K562 (cell line): Measurements from ENCODE around the gene BFSP1. TPM values are rescaled to one million over a fixed set of nuclear protein-coding genes. Genes with fewer than 3 reads are reported as not detected.

Experiments
- ATAC-seq: fragments of 200-7000 bp; cut with Tn5 transposase; 3 replicates; pipeline ENCODE4 v1.9.1; 2020; ENCODE audit warnings: moderate library complexity
- BruUV-seq: library from RNA; stranded (reverse); fragments of 400-500 nt; replicated peaks from 2 replicates; lab custom pipeline; 2021; lab: Mats Ljungman, UMichigan
- CTCF ChIA-PET: fragments of 300-600 bp; formaldehyde crosslinking; extraction: SDS; loops from one replicate; lab custom pipeline; 2021; ENCODE audit warnings: low intra/inter-chr PET ratio; lab: Yijun Ruan, JAX
- POLR2A ChIA-PET: fragments of 300-600, 350-650 bp; sonication (Branson Sonifier 250); formaldehyde crosslinking; extraction: SDS; loops from one replicate; lab custom pipeline; 2021; ENCODE audit warnings: antibody characterized with exemption, inconsistent platforms; lab: Yijun Ruan, JAX
- DNase-seq, 4 experiments: peaks; one replicate each; pipeline versions ENCODE4 v3.0.0 to v3.0.0-alpha.2; 2011 to 2018; ENCODE audit warnings: low spot score in 3 of 4, mixed read lengths in 3 of 4; ENCODE audit errors: extremely low read depth in 1 of 4
- FAIRE-seq: peaks from 2 replicates; lab custom pipeline; 2011; peaks lifted over from hg19 to GRCh38; lab: Jason Lieb, UNC
- H2AFZ ChIP-seq: 2 replicates; pipeline ENCODE4 v1.6.0; 2011; ENCODE audit warnings: low read depth, low read length, control low read depth, inconsistent platforms
- H3K27ac ChIP-seq: fragments of 200-600 bp; 3 replicates; pipeline ENCODE4 v1.8.0; 2011; ENCODE audit warnings: low read depth, mild to moderate bottlenecking, control low read depth, inconsistent platforms, low read length, moderate library complexity, mixed read lengths; ENCODE audit errors: extremely low read depth
- H3K27me3 ChIP-seq, 2 experiments: fragments of 300-600 bp in 1 of 2; 2 replicates in 1 of 2; 3 replicates in 1 of 2; pipeline versions ENCODE4 v1.6.0 to v1.8.0; 2011; ENCODE audit warnings: inconsistent platforms in 2 of 2, low read length in 2 of 2, mild to moderate bottlenecking in 1 of 2, mixed read lengths in 1 of 2, moderate library complexity in 1 of 2; ENCODE audit not compliant: control insufficient read depth in 2 of 2, insufficient read depth in 2 of 2
- H3K36me3 ChIP-seq: fragments of 300-600 bp; 3 replicates; pipeline ENCODE4 v1.8.0; 2011; ENCODE audit warnings: mild to moderate bottlenecking, low read length, inconsistent platforms; ENCODE audit not compliant: control insufficient read depth, insufficient read depth
- H3K4me1 ChIP-seq, 2 experiments: fragments of 200-600 bp in 1 of 2; replicated peaks in 1 of 2; 2 replicates in 1 of 2; 3 replicates in 1 of 2; pipeline versions ENCODE4 v1.5.1 to v1.8.0; 2011; ENCODE audit warnings: inconsistent platforms in 2 of 2, low read length in 2 of 2, mild to moderate bottlenecking in 1 of 2, mixed read lengths in 1 of 2, moderate library complexity in 1 of 2; ENCODE audit not compliant: control insufficient read depth in 2 of 2, insufficient read depth in 2 of 2
- H3K4me2 ChIP-seq: 2 replicates; pipeline ENCODE4 v1.6.1; 2011; ENCODE audit warnings: low read length, control low read depth, inconsistent platforms, mixed read lengths; ENCODE audit not compliant: insufficient read depth
- H3K4me3 ChIP-seq: fragments of 200-600 bp; sonication (generic), shearing (Covaris generic); 2 replicates; pipeline ENCODE4 v1.5.1; 2016; ENCODE audit warnings: control low read depth, inconsistent platforms
- H3K79me2 ChIP-seq: fragments of 200-600 bp; 3 replicates; pipeline ENCODE4 v1.8.0; 2011; ENCODE audit warnings: low read length, inconsistent platforms; ENCODE audit not compliant: control insufficient read depth, insufficient read depth
- H3K9ac ChIP-seq, 2 experiments: 2 replicates each; pipeline versions ENCODE4 v1.6.0 to v1.6.1; 2011; ENCODE audit warnings: low read depth in 2 of 2, low read length in 2 of 2, control low read depth in 1 of 2, inconsistent platforms in 1 of 2, mild to moderate bottlenecking in 1 of 2, mixed read lengths in 1 of 2; ENCODE audit not compliant: insufficient read depth in 1 of 2
- H3K9me1 ChIP-seq: one replicate; pipeline ENCODE4 v1.6.0; 2011; ENCODE audit warnings: inconsistent platforms, mild to moderate bottlenecking, low read length, moderate library complexity; ENCODE audit not compliant: control insufficient read depth, insufficient read depth
- H3K9me3 ChIP-seq: replicated peaks from 2 replicates; pipeline ENCODE4 v1.5.1; 2011; ENCODE audit warnings: low read depth, low read length, inconsistent platforms; ENCODE audit not compliant: control insufficient read depth, insufficient read depth
- H4K20me1 ChIP-seq: replicated peaks from 2 replicates; pipeline ENCODE4 v1.6.1; 2011; ENCODE audit warnings: low read length, inconsistent platforms, mixed read lengths; ENCODE audit not compliant: control insufficient read depth, insufficient read depth
- ASH1L ChIP-seq: fragments of 450-650 bp; IDR thresholded peaks from 2 replicates; pipeline ENCODE4 v1.6.1; 2018; ENCODE audit warnings: borderline replicate concordance, mild to moderate bottlenecking, low read depth; ENCODE audit not compliant: partially characterized antibody
- DLX4 ChIP-seq: fragments of 250-450 bp; sonication (Bioruptor Pico); IDR thresholded peaks from 2 replicates; pipeline ENCODE4 v1.6.1; 2021; ENCODE audit warnings: mild to moderate bottlenecking
- HDAC6 ChIP-seq: IDR thresholded peaks from 2 replicates; pipeline ENCODE4 v1.6.1; 2012; ENCODE audit warnings: low read depth, mild to moderate bottlenecking, control low read depth, inconsistent platforms, low read length, moderate library complexity
- HEY1 ChIP-seq: fragments of 250-450 bp; sonication (Bioruptor Pico); IDR thresholded peaks from 2 replicates; pipeline ENCODE4 v1.5.0; 2020; ENCODE audit warnings: mild to moderate bottlenecking, moderate library complexity, borderline replicate concordance
- HMBOX1 ChIP-seq: sonication (generic); IDR thresholded peaks from 2 replicates; pipeline ENCODE4 v1.6.1; 2016
- HMGN3 ChIP-seq: IDR thresholded peaks from 2 replicates; pipeline ENCODE4 v1.6.1; 2011; ENCODE audit warnings: borderline replicate concordance, low read depth, mild to moderate bottlenecking, mixed read lengths, low read length; ENCODE audit not compliant: insufficient read length; ENCODE audit errors: extremely low read depth
- PRDM10 ChIP-seq: fragments of 450-650 bp; IDR thresholded peaks from 2 replicates; pipeline ENCODE4 v1.6.1; 2018; ENCODE audit not compliant: partially characterized antibody
- TGIF2 ChIP-seq: sonication (generic); formaldehyde crosslinking; IDR thresholded peaks from 2 replicates; pipeline ENCODE4 v1.8.1; 2022; ENCODE audit warnings: mild to moderate bottlenecking, missing genetic modification reagents, moderate library complexity
- TSHZ1 ChIP-seq: fragments of 250-450 bp; sonication (Bioruptor Pico); IDR thresholded peaks from 2 replicates; pipeline ENCODE4 v1.4.0; 2020; ENCODE audit warnings: mild to moderate bottlenecking, moderate library complexity
- ZNF57 ChIP-seq: fragments of 450-650 bp; formaldehyde crosslinking; IDR thresholded peaks from 2 replicates; pipeline ENCODE4 v1.4.0; 2020; ENCODE audit warnings: mild to moderate bottlenecking, moderate library complexity
- WGBS: fragments of 100-300 bp; shearing (Covaris generic); methylation state at CpG from one replicate; pipeline ENCODE4 v1.1.6; 2016; ENCODE audit warnings: low coverage, mixed read lengths; ENCODE audit not compliant: insufficient coverage; ENCODE audit errors: missing lambda C conversion rate; 5-methylcytosine and 5-hydroxymethylcytosine counted together
- in situ Hi-C: fragments of 300-500 bp; cut with MboI; formaldehyde crosslinking; loops from 4 replicates; pipeline ENCODE4 v1.15.0; 2018; ENCODE audit warnings: inconsistent platforms, mixed read lengths
- intact Hi-C: fragments of 100-400 bp; cut with micrococcal nuclease; formaldehyde crosslinking; loops from 2 replicates; pipeline ENCODE4 v1.14.2; 2022
- polyA plus RNA-seq, 8 experiments: library from polyadenylated mRNA; depleted of rRNA in 4 of 8; stranded (reverse) in 5 of 8; unstranded in 3 of 8; fragments of >200 nt; fragmentation: Nextera tagmentation in 2 of 8; fragmentation: Illumina TruSeq in 1 of 8; extraction: Ambion mirVana in 2 of 8; extraction: Trizol in 1 of 8; gene quantifications; 2 replicates each; pipeline versions ENCODE4 v1.2.1 to v1.2.3, GENCODE V29; 2011 to 2014; ENCODE audit warnings: inconsistent platforms in 1 of 8, missing spikeins in 1 of 8
- total RNA-seq, 7 experiments: library from RNA; depleted of rRNA in 6 of 7; stranded (reverse); fragments of >200 nt in 6 of 7; fragmentation: Illumina TruSeq in 2 of 7; extraction: Trizol in 2 of 7; gene quantifications; 2 replicates each; pipeline versions ENCODE4 v1.2.1 to v1.2.3, GENCODE V29; 2011 to 2021; ENCODE audit warnings: low replicate concordance in 1 of 7

Gene BFSP1
- total and polyA plus RNA-seq, 9 of the 15 experiments (the other 6 are each of a cell fraction or from before 2014, with no cell fraction given), result 0.09 to 0.86 (median 0.40) TPM

- no peak for ATAC-seq
- WGBS, result 1% methylated on average over 7 of the region's 7 CpGs
- Histone ChIP-seq H3K9me1 (no peaks in the 10 kb centered on the region), H3K27me3 (peaks cover 0 to 19% of the 10 kb centered on the region in 2 experiments; a peak in 2 of 5 replicates), H3K9me3 (no peaks in the 10 kb centered on the region), H2AFZ (no peak overlapping the region), H3K4me2 (no peak overlapping the region), H4K20me1 (no peaks in the 10 kb centered on the region), H3K27ac (no peak overlapping the region), H3K9ac (no peak overlapping the region), H3K4me3 (no peak overlapping the region), H3K79me2 (no peaks in the 10 kb centered on the region), H3K36me3 (no peaks in the 10 kb centered on the region), H3K4me1 (no peaks in the 10 kb centered on the region)
- intact Hi-C loops, result no loop called here
- TF ChIP-seq DLX4 (CRISPR knock-in tag) (no peak), TGIF2 (no peak), PRDM10 (no peak), TSHZ1 (CRISPR knock-in tag) (no peak), HDAC6 (no peak), ZNF57 (no peak), ASH1L (no peak), HMGN3 (no peak), HEY1 (CRISPR knock-in tag) (no peak), HMBOX1 (no peak)
- no TSS peak for BruUV-seq
- ChIA-PET CTCF (no interaction called here), POLR2A (no interaction called here)
- no peak for FAIRE-seq
- in situ Hi-C loops, result no loop called here
- DNase-seq, result no peak
These were observed 64.5 kb downstream of the BFSP1 start for GRCh38 chr20:17466641-17467040.
